GM12878 (cell line): ENCODE data around the gene ERFL. TPM values are rescaled to one million over a fixed set of nuclear protein-coding genes. Genes with fewer than 3 reads are reported as not detected.

Source experiments
- ATAC-seq: fragments of 200-7000 bp; cut with Tn5 transposase; 3 replicates; pipeline ENCODE4 v1.9.1; 2020; ENCODE audit warnings: mild to moderate bottlenecking, moderate library complexity
- BruUV-seq: library from RNA; stranded (reverse); fragments of 400-500 nt; replicated peaks from 2 replicates; lab custom pipeline; 2021; lab: Mats Ljungman, UMichigan
- CTCF ChIA-PET: fragments of 300-600 bp; sonication (Branson Sonifier 250); formaldehyde crosslinking; extraction: SDS; loops from one replicate; lab custom pipeline; 2021; ENCODE audit warnings: inconsistent platforms; lab: Yijun Ruan, JAX
- POLR2A ChIA-PET: fragments of 350-600 bp; formaldehyde crosslinking; extraction: SDS; loops from one replicate; lab custom pipeline; 2021; ENCODE audit warnings: inconsistent platforms; lab: Charles Lee
- RAD21 ChIA-PET: fragments of 300-600 bp; sonication (Branson Sonifier 250); formaldehyde crosslinking; loops from one replicate; lab custom pipeline; 2023; ENCODE audit warnings: antibody characterized with exemption; ENCODE audit not compliant: unreplicated experiment; lab: Charles Lee
- SMC1A ChIA-PET: fragments of 300-600 bp; sonication (Branson Sonifier 250); formaldehyde crosslinking; loops from one replicate; lab custom pipeline; 2023; ENCODE audit not compliant: unreplicated experiment, uncharacterized antibody; lab: Charles Lee
- DNase-seq: peaks from one replicate; pipeline ENCODE4 v3.0.0-alpha.2; 2011; ENCODE audit warnings: low read depth, low spot score
- FAIRE-seq: peaks from 3 replicates; lab custom pipeline; 2011; peaks lifted over from hg19 to GRCh38; lab: Jason Lieb, UNC
- H2AFZ ChIP-seq: 2 replicates; pipeline ENCODE4 v1.6.0; 2011; ENCODE audit warnings: low read depth, low read length, control low read depth; ENCODE audit not compliant: control insufficient read depth
- H3K27ac ChIP-seq: 2 replicates; pipeline ENCODE4 v1.5.1; 2011; ENCODE audit warnings: control low read depth; ENCODE audit not compliant: control insufficient read depth, insufficient read depth
- H3K27me3 ChIP-seq, 2 experiments: replicated peaks in 1 of 2; 2 replicates each; pipeline versions ENCODE4 v1.6.0 to v1.6.1; 2011; ENCODE audit warnings: low read length in 1 of 2; ENCODE audit not compliant: control insufficient read depth in 2 of 2, insufficient read depth in 2 of 2
- H3K36me3 ChIP-seq, 2 experiments: 2 replicates each; pipeline ENCODE4 v1.5.1; 2011; ENCODE audit warnings: low read length in 1 of 2; ENCODE audit not compliant: control insufficient read depth in 2 of 2, insufficient read depth in 2 of 2
- H3K4me1 ChIP-seq: 2 replicates; pipeline ENCODE4 v1.6.1; 2011; ENCODE audit warnings: mild to moderate bottlenecking, low read length, moderate library complexity, mixed read lengths; ENCODE audit not compliant: control insufficient read depth, insufficient read depth
- H3K4me2 ChIP-seq: 2 replicates; pipeline ENCODE4 v1.6.0; 2011; ENCODE audit warnings: control low read depth; ENCODE audit not compliant: control insufficient read depth, insufficient read depth
- H3K4me3 ChIP-seq: fragments of 200-600 bp; sonication (generic); 2 replicates; pipeline ENCODE4 v1.5.1; 2016
- H3K79me2 ChIP-seq: 2 replicates; pipeline ENCODE4 v1.6.0; 2011; ENCODE audit warnings: low read length; ENCODE audit not compliant: control insufficient read depth, insufficient read depth
- H3K9ac ChIP-seq: 2 replicates; pipeline ENCODE4 v1.8.0; 2011; ENCODE audit warnings: low read length, control low read depth, mixed read lengths; ENCODE audit not compliant: control insufficient read depth, insufficient read depth
- H3K9me3 ChIP-seq: replicated peaks from 3 replicates; pipeline ENCODE4 v1.5.1; 2011; ENCODE audit warnings: mild to moderate bottlenecking, low read length; ENCODE audit not compliant: control insufficient read depth, insufficient read depth
- H4K20me1 ChIP-seq: 2 replicates; pipeline ENCODE4 v1.6.0; 2011; ENCODE audit not compliant: control insufficient read depth, insufficient read depth
- IRF3 ChIP-seq: fragments of 450-650 bp; IDR thresholded peaks from 2 replicates; pipeline ENCODE4 v1.6.1; 2014; ENCODE audit warnings: mild to moderate bottlenecking
- MLLT1 ChIP-seq: fragments of 450-650 bp; IDR thresholded peaks from 2 replicates; pipeline ENCODE4 v1.6.1; 2016; ENCODE audit warnings: mild to moderate bottlenecking
- PAX8 ChIP-seq: fragments of 450-650 bp; IDR thresholded peaks from 2 replicates; pipeline ENCODE4 v1.6.1; 2017; ENCODE audit warnings: mild to moderate bottlenecking, moderate library complexity
- POLR2AphosphoS5 ChIP-seq: IDR thresholded peaks from 2 replicates; pipeline ENCODE4 v1.6.1; 2011; ENCODE audit warnings: mild to moderate bottlenecking, low read length, inconsistent platforms
- RUNX3 ChIP-seq: IDR thresholded peaks from 2 replicates; pipeline ENCODE4 v1.6.1; 2012; ENCODE audit warnings: low read length, inconsistent platforms
- TCF3 ChIP-seq: IDR thresholded peaks from 2 replicates; pipeline ENCODE4 v1.6.1; 2012; ENCODE audit warnings: low read depth, mild to moderate bottlenecking, low read length, borderline replicate concordance; ENCODE audit not compliant: insufficient read depth
- WGBS: methylation state at CpG from one replicate; pipeline ENCODE4 v1.1.6; 2016; ENCODE audit warnings: low lambda C conversion rate; ENCODE audit not compliant: insufficient replicate concordance, insufficient coverage; ENCODE audit errors: missing lambda C conversion rate; 5-methylcytosine and 5-hydroxymethylcytosine counted together
- in situ Hi-C: fragments of 300-500 bp; cut with MboI; formaldehyde crosslinking; loops from 9 replicates; pipeline ENCODE4 v1.14.3; 2018; ENCODE audit warnings: mixed read lengths
- intact Hi-C: fragments of 100-400 bp; cut with micrococcal nuclease; formaldehyde crosslinking; loops from one replicate; pipeline ENCODE4 v1.14.2; 2022; ENCODE audit not compliant: unreplicated experiment
- polyA plus RNA-seq, 11 experiments: library from polyadenylated mRNA; depleted of rRNA in 4 of 11; unstranded in 6 of 11; stranded (reverse) in 5 of 11; fragments of >200 nt; fragmentation: Nextera tagmentation in 4 of 11; fragmentation: Illumina TruSeq in 1 of 11; extraction: Ambion mirVana in 4 of 11; extraction: Trizol in 1 of 11; gene quantifications; 1 replicate in 1 of 11; 2 replicates in 10 of 11; pipeline versions ENCODE4 v1.2.1 to v1.2.3, GENCODE V29; 2011 to 2016; ENCODE audit warnings: inconsistent platforms in 2 of 11, missing spikeins in 2 of 11, low read depth in 1 of 11
- total RNA-seq, 4 experiments: library from RNA; depleted of rRNA in 3 of 4; stranded (reverse); fragments of >200 nt in 3 of 4; fragmentation: Illumina TruSeq in 1 of 4; extraction: Trizol in 1 of 4; gene quantifications; 2 replicates each; pipeline versions ENCODE4 v1.2.1 to v1.2.3, GENCODE V29; 2013 to 2021

The ERFL gene
- total and polyA plus RNA-seq, 10 of the 15 experiments (the other 5 are each of a cell fraction or from before 2014, with no cell fraction given), result 0.04 to 0.10 (median 0.05) TPM; not detected in 7

GRCh38 chr19:41968751-41969595, 40.7 kb upstream of the ERFL start:
- ATAC-seq, result no peak
- ChIA-PET POLR2A (no interaction called here), CTCF (no interaction called here), RAD21 (no interaction called here), SMC1A (no interaction called here)
- no peak for FAIRE-seq
- WGBS, result 44% methylated on average over 28 of the region's 28 CpGs
- no peak overlapping the region for H3K4me3 ChIP-seq
- H3K4me2 ChIP-seq, result no peak overlapping the region
- H3K9me3 ChIP-seq, result no peaks in the 10 kb centered on the region
- no peak for TF ChIP-seq POLR2AphosphoS5
- H3K9ac ChIP-seq, result no peak overlapping the region
- intact Hi-C loops (no loop called here), in situ Hi-C loops (no loop called here)
- no peaks in the 10 kb centered on the region for H4K20me1 ChIP-seq
- H2AFZ ChIP-seq, result no peak overlapping the region
- H3K4me1 ChIP-seq, result no peaks in the 10 kb centered on the region
- no peaks in the 10 kb centered on the region for H3K36me3 ChIP-seq
- no peak overlapping the region for H3K27ac ChIP-seq
- H3K79me2 ChIP-seq, result no peaks in the 10 kb centered on the region
- BruUV-seq, result no TSS peak
- no peak for DNase-seq
- no peaks in the 10 kb centered on the region; a peak in 3 of 4 replicates for H3K27me3 ChIP-seq

- no peaks in the 10 kb centered on the region for H4K20me1 ChIP-seq
- no peak for DNase-seq
Observed at GRCh38 chr19:41967054-41967783, 39.0 kb upstream of the ERFL start.

More at GRCh38 chr19:41967054-41967783, 39.0 kb upstream of the ERFL start:
- Histone ChIP-seq H3K4me2 (no peak overlapping the region), H3K36me3 (no peaks in the 10 kb centered on the region), H2AFZ (no peak overlapping the region), H3K27ac (no peak overlapping the region), H3K27me3 (no peaks in the 10 kb centered on the region; a peak in 3 of 4 replicates), H3K4me3 (no peak overlapping the region), H3K9ac (no peak overlapping the region), H3K79me2 (no peaks in the 10 kb centered on the region), H3K4me1 (no peaks in the 10 kb centered on the region), H3K9me3 (no peaks in the 10 kb centered on the region)
- BruUV-seq, result no TSS peak
- no peak for FAIRE-seq
- ChIA-PET SMC1A (no interaction called here), RAD21 (no interaction called here), POLR2A (no interaction called here), CTCF (no interaction called here)
- 39% methylated on average over 20 of the region's 26 CpGs for WGBS
- no peak for ATAC-seq
- TF ChIP-seq IRF3 (no peak), TCF3 (no peak), MLLT1 (no peak), PAX8 (no peak), RUNX3 (no peak)
- in situ Hi-C loops, result no loop called here
- intact Hi-C loops, result no loop called here
